Breast epithelium (tissue), 3 donors: Measurements from ENCODE around the gene OR7C1.

Experiments
- POLR2A ChIP-seq: fragments of 450-650 bp; IDR thresholded peaks from one replicate; pipeline ENCODE4 v1.6.1; 2016; ENCODE audit warnings: antibody characterized with exemption, mild to moderate bottlenecking, moderate library complexity
- POLR2AphosphoS5 ChIP-seq, 3 donors: sonication (generic); formaldehyde crosslinking; IDR thresholded peaks; one replicate each; pipeline ENCODE4 v1.6.1; 2017; ENCODE audit warnings: antibody characterized with exemption in 3 of 3
- TF ChIP-seq, protein P1 (sequence below), 3 donors: fragments of 450-650 bp; IDR thresholded peaks; one replicate each; pipeline ENCODE4 v1.5.1; 2016 to 2017; ENCODE audit warnings: antibody characterized with exemption in 3 of 3, mild to moderate bottlenecking in 3 of 3, moderate library complexity in 3 of 3

DNA sequence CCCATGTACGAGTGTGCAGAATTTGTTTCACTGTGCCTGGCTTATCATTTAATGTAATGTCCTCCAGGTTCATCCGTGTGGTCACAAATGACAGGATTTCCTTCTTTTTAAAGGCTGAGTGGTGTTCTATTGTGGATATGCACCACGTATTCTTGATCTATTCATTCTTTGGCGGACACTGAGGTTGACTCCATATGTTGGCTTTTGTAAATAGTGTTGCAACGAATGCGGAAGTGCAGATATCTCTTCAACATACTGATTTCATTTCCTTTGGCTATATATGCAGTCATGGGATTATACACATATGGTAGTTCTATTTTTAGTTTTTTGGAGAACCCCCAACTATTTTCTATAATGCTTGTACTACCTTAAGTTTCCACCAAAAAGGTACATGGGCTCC is 13.0 kb downstream of the OR7C1 start:
- TF ChIP-seq, protein P1, sequence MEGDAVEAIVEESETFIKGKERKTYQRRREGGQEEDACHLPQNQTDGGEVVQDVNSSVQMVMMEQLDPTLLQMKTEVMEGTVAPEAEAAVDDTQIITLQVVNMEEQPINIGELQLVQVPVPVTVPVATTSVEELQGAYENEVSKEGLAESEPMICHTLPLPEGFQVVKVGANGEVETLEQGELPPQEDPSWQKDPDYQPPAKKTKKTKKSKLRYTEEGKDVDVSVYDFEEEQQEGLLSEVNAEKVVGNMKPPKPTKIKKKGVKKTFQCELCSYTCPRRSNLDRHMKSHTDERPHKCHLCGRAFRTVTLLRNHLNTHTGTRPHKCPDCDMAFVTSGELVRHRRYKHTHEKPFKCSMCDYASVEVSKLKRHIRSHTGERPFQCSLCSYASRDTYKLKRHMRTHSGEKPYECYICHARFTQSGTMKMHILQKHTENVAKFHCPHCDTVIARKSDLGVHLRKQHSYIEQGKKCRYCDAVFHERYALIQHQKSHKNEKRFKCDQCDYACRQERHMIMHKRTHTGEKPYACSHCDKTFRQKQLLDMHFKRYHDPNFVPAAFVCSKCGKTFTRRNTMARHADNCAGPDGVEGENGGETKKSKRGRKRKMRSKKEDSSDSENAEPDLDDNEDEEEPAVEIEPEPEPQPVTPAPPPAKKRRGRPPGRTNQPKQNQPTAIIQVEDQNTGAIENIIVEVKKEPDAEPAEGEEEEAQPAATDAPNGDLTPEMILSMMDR (IDR thresholded peaks at IDR 0.05), result no peak
- no peak for TF ChIP-seq POLR2AphosphoS5 (IDR thresholded peaks at IDR 0.05)
- no peak for TF ChIP-seq POLR2A
